ENCODE measurements around the gene CNTN6. TPM values are rescaled to one million over a fixed set of nuclear protein-coding genes. Genes with fewer than 3 reads are reported as not detected.

CNTN6 gene
- total and polyA plus RNA-seq, 2 of the 4 experiments (the other 2 are of a cell fraction) = not detected

DNA sequence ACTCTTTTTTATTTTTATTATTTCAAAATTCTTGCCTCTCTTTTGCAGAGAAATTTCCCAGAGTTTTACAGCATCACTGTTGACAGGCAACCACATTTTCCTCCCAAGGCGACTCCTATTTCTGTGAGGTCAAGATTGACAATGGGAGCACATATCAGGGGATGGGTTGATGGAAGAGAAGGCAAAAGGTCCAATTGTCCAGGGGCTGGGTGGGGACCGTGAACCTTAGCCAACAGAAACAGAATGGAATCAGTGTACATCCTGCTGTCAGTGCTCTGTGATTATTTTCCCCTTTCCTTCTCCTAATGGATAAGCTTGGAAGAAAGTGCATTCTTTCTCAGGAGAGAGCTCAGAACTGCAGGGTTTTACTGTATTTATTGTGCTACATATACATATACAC is 42.4 kb downstream of the CNTN6 start:
- no peak overlapping the region for H3K4me2 ChIP-seq (ENCODE audit: low read depth, low read length)
- H3K14ac ChIP-seq (replicated peaks; ENCODE audit: low read depth, low read length) = no peak overlapping the region
- H3K4me3 ChIP-seq (ENCODE audit: insufficient read depth, low read depth, low read length) = no peak overlapping the region
- H2AK9ac ChIP-seq (replicated peaks; ENCODE audit: low read depth, low read length, poor library complexity) = no peak overlapping the region
- no peaks in the 10 kb centered on the region for H3K36me3 ChIP-seq (ENCODE audit: control insufficient read depth, insufficient read depth, low read length)
- no peaks in the 10 kb centered on the region for H3K9me1 ChIP-seq (ENCODE audit: insufficient read depth, low read length)
- ChIA-PET CTCF (no interaction called here), POLR2A (ENCODE audit: unreplicated experiment) (no interaction called here)
- H2BK20ac ChIP-seq (ENCODE audit: low read depth, low read length) = no peak overlapping the region
- no peaks in the 10 kb centered on the region for H3K4me1 ChIP-seq (ENCODE audit: control insufficient read depth, insufficient read depth, low read length)
- no peak overlapping the region for H4K91ac ChIP-seq (ENCODE audit: insufficient read depth, low read depth, low read length)
- no peak overlapping the region for H3K18ac ChIP-seq (ENCODE audit: low read depth, low read length)
- no peak overlapping the region for H3K56ac ChIP-seq (ENCODE audit: extremely low read depth, insufficient read depth, low read length)
- in situ Hi-C loops (cut with MboI; ENCODE audit: low sequenced_read_pairs) (no loop called here), intact Hi-C loops (cut with micrococcal nuclease) (no loop called here), dilution Hi-C loops (cut with HindIII; ENCODE audit: low sequenced_read_pairs, unreplicated experiment) (no loop called here)
- H3K23ac ChIP-seq (ENCODE audit: low read depth, low read length) = no peak overlapping the region
- no peak overlapping the region for H4K8ac ChIP-seq (ENCODE audit: low read depth in 2 of 2, low read length in 2 of 2)
- H3K9me3 ChIP-seq (ENCODE audit: control insufficient read depth, insufficient read depth, low read length) = peaks cover 9% of the 10 kb centered on the region
- no CpG with 5 or more reads among the region's 2 CpGs for WGBS, 2 experiments (ENCODE audit: extremely low coverage in 2 of 2, insufficient read length in 1 of 2)
- BruUV-seq (replicated peaks) = no TSS peak
- H2AK5ac ChIP-seq (ENCODE audit: low read depth, low read length) = no peak overlapping the region
- ATAC-seq (ENCODE audit: low read depth) (no peak), DNase-seq (no peak)
- no peak overlapping the region for H3K9ac ChIP-seq (ENCODE audit: low read depth, low read length)
- no peak overlapping the region for H2BK15ac ChIP-seq (ENCODE audit: low read depth, low read length)
- no peaks in the 10 kb centered on the region for H4K20me1 ChIP-seq (ENCODE audit: insufficient read depth, low read length)
- H3K27me3 ChIP-seq (ENCODE audit: control insufficient read depth, insufficient read depth, low read length) = no peaks in the 10 kb centered on the region
- no peak overlapping the region for H3K4ac ChIP-seq (ENCODE audit: low read depth, low read length)
- H4K5ac ChIP-seq (ENCODE audit: low read depth, low read length) = no peak overlapping the region
- H2BK120ac ChIP-seq (ENCODE audit: low read depth, low read length) = no peak overlapping the region
- no peaks in the 10 kb centered on the region for H3K79me1 ChIP-seq (ENCODE audit: low read depth in 1 of 2, low read length in 2 of 2)
- no peak overlapping the region for H2BK5ac ChIP-seq (ENCODE audit: low read depth, low read length, poor library complexity, severe bottlenecking)
- TF ChIP-seq FOS (IDR thresholded peaks at IDR 0.05; ENCODE audit: low read depth, low read length) (no peak), CTCF (conservative IDR thresholded peaks at IDR 0.05; ENCODE audit: low read depth, low read length) (no peak), MXI1 (IDR thresholded peaks at IDR 0.05; ENCODE audit: borderline replicate concordance, low read depth, low read length) (no peak), MAZ (IDR thresholded peaks at IDR 0.05; ENCODE audit: borderline replicate concordance, low read depth, low read length) (no peak), CEBPB (IDR thresholded peaks at IDR 0.05; ENCODE audit: low read depth, low read length) (no peak), BHLHE40 (IDR thresholded peaks at IDR 0.05; ENCODE audit: low read depth, low read length) (no peak), CHD1 (IDR thresholded peaks at IDR 0.05; ENCODE audit: low read depth, low read length) (no peak), RFX5 (IDR thresholded peaks at IDR 0.05; ENCODE audit: low read depth, low read length) (no peak), MAFK (IDR thresholded peaks at IDR 0.05; ENCODE audit: low read depth, low read length) (no peak), RCOR1 (IDR thresholded peaks at IDR 0.05; ENCODE audit: insufficient replicate concordance, low read length) (no peak), POLR2A (IDR thresholded peaks at IDR 0.05; ENCODE audit: low read depth, low read length) (no peak), SMC3 (IDR thresholded peaks at IDR 0.05; ENCODE audit: low read depth, low read length) (no peak), RAD21 (IDR thresholded peaks at IDR 0.05; ENCODE audit: low read length) (no peak)
- TF ChIP-seq, protein P1, sequence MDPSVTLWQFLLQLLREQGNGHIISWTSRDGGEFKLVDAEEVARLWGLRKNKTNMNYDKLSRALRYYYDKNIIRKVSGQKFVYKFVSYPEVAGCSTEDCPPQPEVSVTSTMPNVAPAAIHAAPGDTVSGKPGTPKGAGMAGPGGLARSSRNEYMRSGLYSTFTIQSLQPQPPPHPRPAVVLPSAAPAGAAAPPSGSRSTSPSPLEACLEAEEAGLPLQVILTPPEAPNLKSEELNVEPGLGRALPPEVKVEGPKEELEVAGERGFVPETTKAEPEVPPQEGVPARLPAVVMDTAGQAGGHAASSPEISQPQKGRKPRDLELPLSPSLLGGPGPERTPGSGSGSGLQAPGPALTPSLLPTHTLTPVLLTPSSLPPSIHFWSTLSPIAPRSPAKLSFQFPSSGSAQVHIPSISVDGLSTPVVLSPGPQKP (IDR thresholded peaks at IDR 0.05; ENCODE audit: borderline replicate concordance, low read depth, low read length) = no peak
- TF ChIP-seq, protein P2, sequence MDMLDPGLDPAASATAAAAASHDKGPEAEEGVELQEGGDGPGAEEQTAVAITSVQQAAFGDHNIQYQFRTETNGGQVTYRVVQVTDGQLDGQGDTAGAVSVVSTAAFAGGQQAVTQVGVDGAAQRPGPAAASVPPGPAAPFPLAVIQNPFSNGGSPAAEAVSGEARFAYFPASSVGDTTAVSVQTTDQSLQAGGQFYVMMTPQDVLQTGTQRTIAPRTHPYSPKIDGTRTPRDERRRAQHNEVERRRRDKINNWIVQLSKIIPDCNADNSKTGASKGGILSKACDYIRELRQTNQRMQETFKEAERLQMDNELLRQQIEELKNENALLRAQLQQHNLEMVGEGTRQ (IDR thresholded peaks at IDR 0.05; ENCODE audit: low read depth, low read length) = no peak
- H3K27ac ChIP-seq (ENCODE audit: insufficient read depth, low read length) = no peak overlapping the region
- H2AFZ ChIP-seq (replicated peaks; ENCODE audit: low read length, poor library complexity) = no peak overlapping the region
